Stimulated activated naive CD8-positive, alpha-beta T cell treated with anti-CD3 and anti-CD28 coated beads, Interleukin-15, Interleukin-2, amounts not matched to agents 100 U/mL and 50 U/mL, for 24 hours (primary cell): Measurements from ENCODE around the gene SORCS1.

ENCODE experiments used
- ATAC-seq: fragments of 150-1000 bp; cut with Tn5 transposase; one replicate; pipeline ENCODE4 v1.10.0; 2021
- DNase-seq: peaks from one replicate; pipeline ENCODE4 v3.0.0; 2021

The SORCS1 gene

DNA sequence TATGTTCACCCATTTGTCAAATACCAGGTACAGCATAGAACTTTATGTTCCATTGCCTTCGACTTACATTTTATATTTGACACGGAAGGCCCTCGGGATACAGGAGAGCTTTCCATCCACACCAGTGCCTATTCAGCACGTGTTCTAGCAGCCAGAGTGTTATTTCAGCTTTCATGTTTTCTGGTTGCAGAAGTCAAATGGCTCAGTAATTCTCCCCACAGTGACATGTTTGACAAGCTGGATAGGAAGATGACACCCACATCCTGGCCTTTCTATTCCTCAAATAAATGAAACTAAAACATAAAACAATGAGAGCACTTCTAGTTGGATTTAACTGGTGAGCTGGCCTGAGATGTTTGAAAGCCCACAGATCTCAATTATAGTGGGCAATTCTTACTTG, 173.4 kb downstream of the SORCS1 start:
- no peak for ATAC-seq
- DNase-seq = no peak

DNA sequence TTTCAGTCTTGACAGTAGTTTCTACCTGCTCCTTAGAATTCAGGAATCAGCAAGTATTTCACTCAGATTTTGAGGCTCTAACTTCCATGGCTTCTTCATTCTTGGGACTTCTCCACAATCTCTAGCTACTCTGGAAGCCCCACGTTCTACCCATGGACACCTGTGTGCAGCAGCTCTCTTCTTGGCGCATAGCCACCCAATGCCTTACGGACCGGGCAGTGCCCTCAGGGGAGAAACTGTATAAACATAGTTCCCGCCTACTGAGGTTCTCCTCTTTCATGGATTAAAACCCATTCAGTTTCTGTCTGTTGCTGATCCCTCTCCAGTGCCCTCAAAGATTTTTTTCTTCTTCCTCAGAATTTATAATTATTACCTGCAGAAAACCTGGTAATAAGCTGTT, 177.1 kb downstream of the SORCS1 start:
- DNase-seq = no peak
- no peak for ATAC-seq

DNA sequence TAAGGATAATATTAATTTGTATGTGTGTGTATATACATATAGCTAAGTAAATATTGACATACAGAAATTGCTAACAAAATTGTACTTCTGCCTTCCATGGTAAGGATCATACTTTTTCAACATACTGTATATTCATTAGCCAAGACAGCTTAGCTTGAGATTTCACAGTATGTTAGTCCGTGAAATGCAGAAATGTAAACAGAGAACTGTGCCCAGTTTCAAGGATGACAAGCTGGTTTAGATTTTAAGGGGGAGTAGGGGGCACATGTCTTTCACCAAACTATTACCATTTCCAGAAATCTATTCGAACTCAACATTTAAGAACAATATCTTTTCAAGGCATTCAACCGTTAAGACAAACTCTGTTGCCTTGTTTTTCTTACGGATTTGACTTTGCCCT, 182.2 kb downstream of the SORCS1 start:
- ATAC-seq = no peak
- no peak for DNase-seq

DNA sequence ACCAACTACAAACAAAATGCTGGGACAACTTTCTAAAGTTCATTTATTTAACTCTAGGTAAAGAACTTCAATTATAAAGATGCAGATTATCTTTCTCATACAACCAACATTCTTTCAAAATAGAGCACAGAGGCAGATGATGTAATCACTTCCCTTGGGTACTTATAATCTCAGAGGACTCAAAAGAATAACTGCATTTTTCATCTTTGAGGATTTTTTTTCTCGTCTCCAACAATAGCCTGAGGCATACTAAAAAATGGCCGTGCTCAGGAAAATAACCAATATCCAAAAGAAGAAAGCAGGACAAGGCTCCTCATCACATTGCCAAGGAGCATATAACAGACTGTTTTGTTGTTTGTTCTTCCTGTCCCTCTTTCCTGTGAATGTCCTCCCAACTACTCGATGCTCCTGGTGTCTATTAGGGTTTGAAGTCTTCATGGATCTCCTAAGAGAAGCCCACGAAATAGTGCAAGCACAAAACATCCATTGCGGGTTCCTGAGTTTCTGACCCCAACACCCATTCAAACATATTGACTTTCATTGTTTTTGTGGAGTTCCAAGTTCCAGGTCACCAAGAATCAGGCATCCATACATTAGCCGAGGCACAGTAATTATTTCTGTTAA, 182.9 kb downstream of the SORCS1 start:
- no peak for ATAC-seq
- DNase-seq = no peak

DNA sequence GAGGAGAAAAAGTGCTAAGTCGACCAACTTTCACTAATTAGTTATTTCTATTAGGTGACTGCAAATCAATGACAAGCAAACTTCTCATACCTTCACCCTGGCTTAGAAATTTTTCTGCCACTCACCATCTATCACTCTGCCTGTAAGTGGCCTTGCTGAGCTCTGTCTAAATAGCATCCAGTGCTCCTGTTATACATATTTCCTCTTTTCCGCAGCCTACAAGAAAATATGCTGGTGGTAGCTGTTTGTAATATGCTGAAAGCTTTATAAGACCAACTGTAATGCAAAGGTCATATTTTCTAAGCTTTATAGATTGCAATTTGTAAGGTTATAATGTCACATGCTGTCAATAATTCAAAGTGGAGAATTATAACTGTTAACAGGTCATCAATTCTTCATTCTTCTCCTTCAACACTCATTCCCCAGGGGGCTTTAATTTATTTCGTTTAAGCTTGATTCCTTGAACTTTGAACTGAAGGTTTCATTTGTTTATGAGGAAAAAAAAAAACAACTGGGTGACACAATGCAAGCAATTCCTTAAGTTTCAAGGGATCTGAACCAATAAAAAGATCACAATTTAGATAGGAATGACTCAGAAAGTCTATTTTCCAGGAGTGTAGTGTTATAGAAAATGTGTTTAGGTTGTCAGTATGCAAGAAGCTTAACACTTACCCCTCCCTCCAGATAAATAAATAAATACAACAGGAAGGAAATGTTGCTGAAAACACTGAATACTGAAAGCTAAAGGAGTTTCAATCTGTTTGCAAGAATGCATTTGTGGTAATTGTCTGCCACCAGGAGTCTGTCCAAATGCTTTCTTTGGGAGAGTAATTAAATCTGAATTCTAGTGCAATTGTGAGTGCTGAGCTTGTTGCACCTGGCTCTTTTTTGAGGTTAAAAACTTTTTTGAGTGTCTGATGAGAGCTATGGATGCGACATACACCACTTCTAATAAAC, 183.7 kb downstream of the SORCS1 start:
- no peak for ATAC-seq

DNA sequence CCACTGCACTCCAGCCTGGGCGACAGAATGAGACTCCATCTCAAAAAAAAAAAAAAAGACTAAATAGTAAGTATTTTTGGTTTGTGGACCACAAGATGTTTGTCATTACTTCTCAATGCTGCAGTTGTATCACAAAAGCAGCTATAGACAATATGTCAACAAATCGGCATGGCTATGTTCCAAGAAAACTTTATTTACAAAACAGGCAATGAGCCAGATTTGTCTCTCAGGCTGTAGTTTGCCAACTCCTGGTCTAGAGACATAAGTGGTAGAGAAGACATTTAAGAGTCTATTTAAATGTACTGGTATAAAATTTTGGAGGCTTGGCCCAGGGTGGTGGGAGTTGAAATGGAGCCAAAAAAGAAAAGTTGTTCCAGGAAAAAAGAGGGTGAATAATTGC, 185.8 kb downstream of the SORCS1 start:
- DNase-seq = no peak
- no peak for ATAC-seq

More for the DNA sequence above, 183.7 kb downstream of the SORCS1 start:
- no peak for DNase-seq

DNA sequence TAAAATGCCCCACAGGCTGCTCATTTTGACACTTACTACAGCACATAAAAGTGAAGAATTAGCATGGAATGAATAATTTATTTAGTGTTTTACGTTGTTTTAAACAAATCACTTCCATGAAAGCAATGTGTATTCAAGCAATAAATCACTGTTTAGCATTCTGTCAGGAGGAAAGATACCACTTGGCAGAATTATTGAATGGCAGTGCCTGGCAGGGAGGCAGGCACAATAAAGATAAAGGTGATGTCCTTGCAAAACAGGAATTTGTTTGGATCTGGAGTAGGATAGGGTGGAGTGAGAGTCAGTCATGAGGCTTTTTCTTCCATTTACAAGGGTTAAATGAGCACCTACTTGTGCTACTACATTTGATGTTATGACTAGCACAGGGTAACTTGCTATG, 190.8 kb downstream of the SORCS1 start:
- no peak for DNase-seq
- ATAC-seq = no peak

DNA sequence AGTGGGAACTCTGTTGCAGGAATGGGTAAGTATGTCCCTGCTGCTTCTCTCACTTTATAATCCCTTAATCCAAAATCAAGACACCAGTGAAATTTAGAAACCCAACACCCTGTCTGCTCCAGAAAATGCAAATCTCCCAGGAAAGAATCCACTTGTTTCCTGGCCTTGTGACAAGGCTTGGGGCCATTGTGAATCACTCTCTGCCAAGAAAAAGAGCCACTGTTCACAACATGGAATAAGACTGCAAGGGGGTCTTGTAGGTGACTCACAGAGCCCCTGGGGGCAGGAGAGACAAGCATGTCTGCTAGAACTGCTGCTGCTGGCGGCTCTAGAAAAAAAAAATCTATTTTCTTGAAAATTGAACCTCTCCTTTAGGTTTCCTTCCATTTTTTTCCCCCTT, 191.2 kb downstream of the SORCS1 start:
- ATAC-seq = no peak
- DNase-seq = no peak

DNA sequence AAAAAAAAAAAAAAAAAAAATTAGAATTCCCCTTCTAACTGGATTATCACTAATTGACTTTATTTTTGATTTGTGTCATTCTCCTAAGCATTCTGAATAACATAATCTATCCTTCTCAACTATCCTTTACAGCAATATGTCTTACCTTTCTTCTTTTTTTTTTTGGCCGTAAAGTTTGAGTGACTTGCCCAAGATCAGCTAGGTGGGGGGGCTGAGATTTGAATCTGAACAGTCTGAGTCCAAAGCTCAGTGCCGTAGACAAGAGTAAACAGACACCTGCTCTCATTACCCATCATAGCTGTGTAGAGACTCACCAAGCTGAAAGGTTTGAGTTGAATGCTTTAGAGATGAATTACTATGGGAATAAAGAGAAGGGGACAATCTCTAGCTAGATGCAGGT, 192.1 kb downstream of the SORCS1 start:
- no peak for DNase-seq
- no peak for ATAC-seq

DNA sequence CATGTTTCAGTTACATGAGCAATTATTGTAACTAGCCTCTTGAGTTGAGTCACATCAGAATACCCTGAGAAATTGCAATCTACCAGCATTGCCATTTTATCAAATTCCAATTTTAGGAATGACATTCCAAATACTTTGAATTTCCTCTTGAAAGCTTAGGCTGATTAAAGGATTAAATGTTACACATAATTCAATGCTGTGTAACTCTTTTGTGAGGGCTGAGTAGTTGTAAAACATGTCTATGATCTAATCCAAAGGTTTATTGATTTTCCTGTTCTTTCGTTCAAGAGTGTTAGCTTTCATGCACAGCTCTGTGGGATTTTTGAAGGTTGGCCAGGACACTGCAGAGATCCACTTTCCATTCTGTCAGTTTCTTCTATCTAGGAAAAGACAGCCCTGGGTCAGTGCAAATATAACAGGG, 193.1 kb downstream of the SORCS1 start:
- ATAC-seq (no peak), DNase-seq (no peak)

DNA sequence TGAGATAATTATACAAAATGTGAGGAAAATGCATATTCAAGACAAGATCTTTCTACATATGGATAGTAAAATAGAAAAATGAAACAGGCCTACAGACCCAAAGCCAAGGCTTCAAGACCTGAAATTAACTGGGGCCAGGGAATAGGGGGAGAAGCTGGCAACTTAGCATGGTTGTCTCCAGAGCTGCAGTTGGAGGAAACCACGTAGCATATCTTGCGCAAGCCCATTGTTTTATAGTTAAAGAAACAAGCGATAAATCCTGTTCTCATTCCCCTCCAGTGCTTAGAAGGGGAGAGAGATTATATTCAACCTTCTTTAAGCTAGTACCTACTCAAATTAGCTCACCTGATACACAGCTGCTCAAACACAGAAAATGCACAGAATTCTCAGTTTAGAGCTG, 197.1 kb downstream of the SORCS1 start:
- no peak for DNase-seq
- no peak for ATAC-seq

DNA sequence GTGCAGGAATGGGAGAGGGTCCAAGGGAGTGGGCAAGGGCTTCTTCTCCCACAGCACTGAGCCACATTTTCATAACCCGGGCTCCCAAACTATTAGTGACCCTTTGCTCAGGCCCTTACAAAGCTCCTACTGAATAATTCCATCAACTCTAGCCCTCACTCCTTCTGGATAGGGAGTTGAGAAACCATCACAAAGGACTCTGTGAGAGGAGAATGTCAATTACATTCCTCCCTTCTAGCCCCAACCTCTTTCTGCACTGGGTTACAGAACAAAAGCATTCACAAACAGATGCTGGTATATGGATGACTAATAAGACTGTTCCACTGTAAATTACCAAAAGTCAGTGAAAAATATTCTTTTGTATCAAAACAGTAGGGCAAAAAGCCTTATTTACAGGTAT, 203.7 kb downstream of the SORCS1 start:
- ATAC-seq = no peak
- DNase-seq = no peak

DNA sequence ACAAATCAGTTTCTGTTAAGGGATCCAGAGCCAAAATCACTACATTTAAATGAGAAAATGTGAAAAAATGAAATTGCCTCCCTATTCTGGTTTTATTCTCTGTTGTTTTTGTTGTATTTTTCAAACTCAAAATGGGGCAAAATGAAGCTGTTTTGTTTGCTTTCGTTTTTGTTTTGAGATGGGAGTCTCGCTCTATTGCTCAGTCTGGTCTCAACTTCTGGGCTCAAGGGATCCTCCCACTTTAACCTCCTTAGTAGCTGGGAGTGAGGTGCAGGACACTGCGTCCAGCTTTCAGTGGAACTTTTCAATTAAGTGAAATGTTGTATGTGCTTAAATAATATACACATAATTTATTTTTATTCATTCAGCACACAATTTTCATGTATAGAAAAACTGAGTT, 205.0 kb downstream of the SORCS1 start:
- DNase-seq (no peak), ATAC-seq (no peak)

DNA sequence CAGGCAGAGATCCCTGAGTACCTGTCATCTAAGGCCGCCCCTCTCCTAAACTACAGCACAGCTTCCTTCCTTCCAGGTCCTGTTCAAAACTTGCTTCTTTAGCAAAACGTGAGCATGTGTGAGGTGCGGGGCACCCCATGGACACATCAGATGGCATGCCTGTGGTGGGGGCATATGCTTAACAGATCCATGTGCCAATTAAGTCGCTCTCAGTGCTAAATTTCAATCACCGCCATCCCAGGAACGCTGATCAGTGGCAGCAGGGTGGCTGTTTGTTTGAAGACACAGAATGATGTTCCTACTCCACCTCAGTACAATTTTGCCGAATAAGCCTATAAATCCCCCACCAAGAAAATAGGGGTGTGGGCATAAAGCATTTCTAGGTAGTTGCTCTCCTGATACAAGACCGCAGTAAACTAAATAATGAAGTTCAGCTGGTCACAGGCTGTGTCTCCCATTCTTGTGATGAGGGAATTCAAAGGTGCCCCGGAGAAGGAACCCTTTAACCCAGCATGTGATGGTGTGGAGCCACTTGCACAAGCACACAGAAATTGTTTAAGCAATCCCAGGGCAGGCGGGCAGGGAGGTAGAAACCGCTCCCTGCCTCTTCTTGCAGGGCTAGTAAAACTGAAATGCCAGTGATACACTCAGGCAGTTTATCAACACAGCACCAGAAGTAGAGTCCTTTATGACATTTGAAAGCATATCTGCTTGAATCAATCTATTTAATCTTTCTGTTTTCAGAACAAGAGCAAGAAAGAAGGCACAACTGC, 205.7 kb downstream of the SORCS1 start:
- DNase-seq (no peak), ATAC-seq (no peak)

DNA sequence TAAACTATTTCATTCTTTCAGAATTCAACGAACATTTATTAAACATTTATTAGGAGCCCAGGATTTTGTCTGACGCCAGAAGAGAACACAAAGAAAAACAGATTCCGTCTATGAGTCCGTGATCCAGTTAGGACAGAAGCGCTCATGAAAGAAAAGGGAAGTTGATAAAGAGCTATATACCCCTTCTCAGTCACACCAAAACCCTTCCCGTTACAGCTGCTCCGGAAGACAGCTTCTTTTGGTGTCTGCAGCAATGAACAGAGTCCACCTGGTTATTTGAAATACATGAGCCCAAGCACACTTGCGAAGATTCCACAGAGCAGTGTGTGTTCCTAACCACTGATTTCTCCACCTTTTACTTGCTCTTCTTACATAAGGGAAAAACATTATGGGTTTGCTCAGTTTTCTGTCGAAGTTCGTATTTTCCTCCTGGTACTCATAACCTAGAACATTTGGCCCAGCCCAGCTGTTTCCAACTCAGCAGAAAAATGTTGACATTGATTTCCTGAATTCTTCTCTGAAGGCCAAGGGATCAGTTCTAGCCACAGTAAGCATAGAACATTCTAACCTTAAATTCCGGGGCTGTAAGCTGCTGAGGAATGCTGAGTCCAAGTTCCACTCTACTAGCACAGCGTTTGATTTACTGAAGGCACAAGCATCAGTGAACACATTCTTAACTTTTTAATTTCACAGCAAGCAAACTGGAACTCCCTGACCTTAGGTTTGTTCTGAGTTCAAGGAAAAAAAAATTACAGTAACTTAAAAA, 206.5 kb downstream of the SORCS1 start:
- ATAC-seq (no peak), DNase-seq (no peak)

DNA sequence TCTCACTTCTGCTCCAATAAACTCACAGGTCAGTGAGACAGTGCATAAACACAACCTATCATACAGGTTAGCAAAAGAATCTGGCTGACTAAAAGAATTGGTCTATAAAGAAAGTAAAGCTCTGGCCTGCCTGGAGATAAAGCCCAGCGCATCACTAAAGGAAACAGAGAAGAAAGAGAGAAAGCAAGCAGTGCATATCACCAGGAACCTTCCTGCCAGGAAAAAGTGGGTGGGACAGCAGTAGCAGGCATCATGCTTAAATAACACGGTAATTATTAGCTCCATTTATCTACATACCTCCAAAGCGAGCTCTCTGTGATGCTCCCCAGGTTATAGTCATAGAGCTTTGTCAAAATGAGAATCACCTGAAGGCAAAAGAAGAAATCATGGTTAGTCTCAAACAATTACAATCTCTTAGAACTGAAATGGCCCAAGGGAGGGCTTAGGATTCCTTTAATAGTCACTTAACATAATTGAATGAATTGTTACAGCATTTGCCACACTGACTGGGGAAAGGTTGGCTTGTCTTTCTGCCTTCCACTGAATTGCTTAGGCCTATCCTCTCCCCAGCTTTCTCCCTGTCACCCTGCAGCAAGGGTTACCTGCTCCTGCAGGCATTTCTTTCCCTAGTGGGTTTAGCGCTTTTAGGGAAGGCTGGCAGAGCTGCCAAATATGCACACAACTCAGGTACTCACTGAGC, 208.1 kb downstream of the SORCS1 start:
- no peak for ATAC-seq
- no peak for DNase-seq

DNA sequence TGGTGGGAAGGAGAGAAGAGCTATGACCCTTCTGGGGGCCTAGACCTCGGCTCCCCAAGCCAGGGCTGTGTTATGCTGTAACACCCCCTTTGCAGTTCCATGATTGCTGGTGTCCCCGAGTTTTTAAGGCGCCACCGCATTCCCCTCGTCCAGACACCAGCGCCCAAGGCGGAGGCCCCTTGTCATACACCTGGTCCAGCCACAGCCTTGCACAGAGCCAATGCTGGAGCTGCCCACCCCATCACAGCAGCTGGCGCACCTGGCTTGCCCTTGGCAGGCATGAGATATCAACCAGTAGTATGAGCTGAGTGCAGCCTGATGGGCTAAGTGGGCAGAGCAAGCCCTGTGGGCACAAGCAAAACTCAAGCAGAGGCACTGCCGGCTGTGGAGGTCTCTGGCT, 209.4 kb downstream of the SORCS1 start:
- ATAC-seq = no peak
- no peak for DNase-seq

DNA sequence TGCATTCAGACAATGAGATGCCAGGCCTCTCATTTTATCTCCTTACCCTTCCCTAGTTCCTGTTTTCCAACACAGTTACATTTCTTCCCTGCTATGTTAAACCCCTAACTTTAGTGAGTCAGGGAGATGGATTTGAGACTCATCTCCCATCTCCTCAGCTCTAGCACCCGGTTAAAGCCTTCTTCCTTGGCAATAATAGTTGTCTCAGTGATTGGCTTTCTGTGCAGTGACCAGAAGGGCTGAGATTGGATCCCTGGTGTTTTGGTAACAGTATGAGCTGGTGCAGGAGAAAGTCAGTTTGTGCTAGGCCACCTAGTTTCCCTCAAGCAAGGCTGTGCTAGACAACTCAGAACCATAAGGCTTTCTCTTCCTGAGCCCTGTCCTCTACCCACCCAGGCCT, 212.5 kb downstream of the SORCS1 start:
- no peak for ATAC-seq
- DNase-seq = no peak

DNA sequence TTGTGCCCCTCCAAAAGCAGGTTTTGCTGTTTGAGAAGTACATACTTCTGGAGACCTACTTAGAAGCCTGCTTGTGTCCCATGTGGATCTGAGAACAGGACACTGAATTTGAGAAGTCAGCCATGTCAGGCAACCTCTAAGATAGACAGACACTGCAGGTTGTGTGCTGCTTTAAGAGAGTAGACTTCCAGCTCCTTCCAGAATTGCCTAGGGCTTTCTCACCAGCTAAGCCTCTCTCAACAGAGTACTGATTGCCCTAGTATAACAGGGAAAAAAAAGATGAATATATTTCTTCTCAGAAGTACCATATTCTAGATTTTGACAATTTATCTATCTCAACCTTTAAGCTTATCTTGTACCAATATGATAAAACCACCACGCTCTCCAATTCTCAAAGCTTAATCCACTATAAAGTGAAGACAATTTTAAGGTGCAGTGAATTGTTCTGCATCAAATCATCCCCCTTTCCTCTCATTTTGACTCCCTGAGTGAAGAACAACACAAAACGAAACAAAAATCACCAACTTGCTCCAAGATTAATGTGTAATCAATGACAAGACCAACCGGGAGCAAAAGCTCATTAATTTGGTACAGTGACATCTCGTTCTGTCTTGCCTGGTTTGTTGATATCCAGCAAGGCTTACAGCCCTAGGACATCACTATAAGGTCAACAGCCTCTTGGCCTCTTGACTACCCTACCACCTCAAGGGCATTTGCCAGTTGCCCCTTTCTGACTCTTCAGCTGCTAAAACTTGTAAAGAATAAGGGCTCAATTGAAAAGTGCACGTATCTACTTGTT, 214.6 kb downstream of the SORCS1 start:
- no peak for ATAC-seq
- no peak for DNase-seq

DNA sequence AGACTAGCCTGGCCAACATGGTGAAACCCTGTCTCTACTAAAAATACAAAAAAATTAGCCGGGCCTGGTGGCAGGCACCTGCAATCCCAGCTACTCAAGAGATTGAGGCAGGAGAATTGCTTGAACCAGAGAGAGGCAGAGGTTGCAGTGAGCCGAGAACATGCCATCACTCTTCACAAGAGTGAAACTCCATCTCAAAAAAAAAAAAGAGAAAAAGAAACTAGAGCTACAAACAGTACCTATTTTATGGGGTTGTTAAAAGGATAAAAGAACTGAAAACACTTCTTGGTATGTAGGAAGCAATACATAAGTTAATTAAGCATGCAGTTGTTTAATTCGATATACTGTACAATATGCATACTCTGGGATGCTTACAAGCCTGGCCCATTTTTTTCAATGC, 216.9 kb downstream of the SORCS1 start:
- DNase-seq (no peak), ATAC-seq (no peak)
